HUES48 (cell line): ENCODE results near the gene SLC47A1.
"Not testable (repeated sequence)": the region's sequence is repeated elsewhere in the genome, so short reads cannot be mapped to it uniquely, and the experiment has no call there.

Experiments
- H3K27ac ChIP-seq: one replicate; pipeline ENCODE4 v1.7.0; 2013; ENCODE audit warnings: low read depth, low read length, inconsistent platforms
- H3K27me3 ChIP-seq: 2 replicates; pipeline ENCODE4 v1.6.1; 2013; ENCODE audit warnings: mild to moderate bottlenecking, low read length; ENCODE audit not compliant: control insufficient read depth, insufficient read depth
- H3K36me3 ChIP-seq: 2 replicates; pipeline ENCODE4 v1.6.1; 2013; ENCODE audit warnings: low read length; ENCODE audit not compliant: control insufficient read depth, insufficient read depth
- H3K4me1 ChIP-seq: 2 replicates; pipeline ENCODE4 v1.6.1; 2013; ENCODE audit warnings: mild to moderate bottlenecking, low read length; ENCODE audit not compliant: control insufficient read depth, insufficient read depth
- H3K4me3 ChIP-seq: 2 replicates; pipeline ENCODE4 v1.5.1; 2013; ENCODE audit warnings: mild to moderate bottlenecking, low read depth, low read length
- H3K9ac ChIP-seq: 2 replicates; pipeline ENCODE4 v1.6.1; 2013; ENCODE audit warnings: mild to moderate bottlenecking, low read depth, low read length, moderate library complexity
- H3K9me3 ChIP-seq: 2 replicates; pipeline ENCODE4 v1.6.1; 2013; ENCODE audit warnings: low read length; ENCODE audit not compliant: control insufficient read depth, insufficient read depth

Gene SLC47A1

DNA sequence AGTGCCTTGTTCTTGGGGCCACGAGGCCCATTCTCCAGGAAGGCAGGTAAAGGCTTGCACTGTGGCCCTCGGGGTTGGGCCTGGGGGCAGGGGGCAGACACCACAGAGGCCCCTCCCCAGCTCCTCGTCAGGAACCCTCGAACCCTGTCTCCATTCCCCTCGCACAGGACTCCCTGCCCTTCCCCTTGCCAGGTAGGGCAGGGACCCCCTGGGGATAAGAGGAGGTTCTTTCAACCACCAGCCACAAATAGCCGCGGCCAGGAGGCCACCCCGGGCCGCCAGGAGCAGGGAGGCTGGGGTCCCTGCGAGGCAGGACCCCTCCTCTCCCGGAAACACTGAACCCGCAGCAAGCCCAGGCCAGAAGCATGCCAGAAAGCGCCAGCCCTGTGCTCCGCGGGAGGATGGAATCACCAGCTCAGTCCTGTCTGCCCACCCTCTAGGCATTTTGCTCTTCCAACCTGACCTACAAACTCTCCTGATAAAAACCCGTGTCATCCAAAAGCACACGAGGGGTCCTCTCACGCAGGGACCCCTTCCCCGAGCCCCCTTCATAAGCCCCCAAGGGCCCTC lies 45.6 kb downstream of the SLC47A1 start:
- Histone ChIP-seq H3K9me3 (no peaks in the 10 kb centered on the region), H3K27me3 (peaks cover 9% of the 10 kb centered on the region), H3K36me3 (no peaks in the 10 kb centered on the region), H3K9ac (no peak overlapping the region), H3K4me1 (peaks cover 13% of the 10 kb centered on the region; the same call in 1 of the 2 replicates), H3K4me3 (peak overlapping the region; percentile 50), H3K27ac (no peak overlapping the region)

DNA sequence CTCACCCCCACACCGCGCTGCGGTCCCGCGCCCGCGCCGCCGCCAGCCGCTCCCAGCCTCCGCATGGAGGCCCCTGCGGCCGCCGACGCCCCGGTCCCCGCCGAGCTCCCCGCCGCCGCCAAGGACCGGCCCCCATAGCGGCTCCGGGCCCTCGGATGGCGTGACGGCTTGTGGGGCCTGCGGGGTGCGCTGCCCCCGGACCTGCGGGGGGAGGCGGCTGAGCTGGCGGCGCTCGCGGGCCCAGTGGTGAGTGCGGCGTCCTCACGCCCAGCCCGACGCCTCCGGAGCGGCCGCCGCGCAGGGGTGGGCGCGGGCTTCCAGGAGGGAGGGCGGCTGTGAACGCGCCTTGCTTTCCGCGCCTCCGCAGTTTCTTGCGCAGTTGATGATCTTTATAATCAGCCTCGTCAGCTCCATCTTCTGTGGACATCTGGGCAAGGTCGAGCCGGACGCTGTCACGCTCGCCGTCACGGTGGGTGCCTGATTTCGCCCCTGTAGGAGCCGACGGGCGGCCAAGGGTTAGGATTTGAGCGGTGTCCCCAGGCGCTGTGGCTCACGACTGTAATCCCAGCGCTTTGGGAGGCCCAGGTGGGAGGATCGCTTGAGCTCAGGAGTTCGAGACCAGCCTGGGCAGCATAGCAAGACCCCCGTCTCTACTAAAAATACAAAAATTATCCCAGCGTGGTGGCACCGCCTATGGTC lies 46.4 kb downstream of the SLC47A1 start:
- Histone ChIP-seq H3K4me3 (peak overlapping the region; percentile 48; the same call in 1 of the 2 replicates), H3K27ac (no peak overlapping the region)

DNA sequence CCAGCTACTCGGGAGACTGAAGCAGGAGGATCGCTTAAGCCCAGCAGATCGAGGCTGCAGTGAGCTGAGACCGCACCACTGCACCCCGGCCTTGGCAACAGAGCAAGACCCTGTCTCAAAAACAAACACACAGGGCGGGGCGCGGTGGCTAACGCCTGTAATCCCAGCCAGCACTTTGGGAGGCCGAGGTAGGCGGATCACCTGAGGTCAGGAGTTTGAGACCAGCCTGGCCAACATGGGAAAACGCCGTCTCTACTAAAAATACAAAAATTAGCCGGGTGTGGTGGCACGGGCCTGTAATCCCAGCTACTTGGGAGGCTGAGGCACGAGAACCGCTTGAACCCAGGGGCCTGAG lies 46.9 kb downstream of the SLC47A1 start:
- not testable (repeated sequence) for H3K9ac ChIP-seq, H3K27ac ChIP-seq, H3K27me3 ChIP-seq, H3K36me3 ChIP-seq, H3K9me3 ChIP-seq
- H3K4me3 ChIP-seq, result 0 out of 2 replicates have a peak overlapping the region, but pooled peaks have one; percentile 48
- H3K4me1 ChIP-seq, result peaks cover 11% of the 10 kb centered on the region; the same call in 1 of the 2 replicates

More for the DNA sequence above, 46.4 kb downstream of the SLC47A1 start:
- H3K4me1 ChIP-seq, result peaks cover 13% of the 10 kb centered on the region; the same call in 1 of the 2 replicates
- H3K9me3 ChIP-seq, result no peaks in the 10 kb centered on the region
- H3K36me3 ChIP-seq, result no peaks in the 10 kb centered on the region
- H3K9ac ChIP-seq, result no peak overlapping the region
- peaks cover 9% of the 10 kb centered on the region for H3K27me3 ChIP-seq

DNA sequence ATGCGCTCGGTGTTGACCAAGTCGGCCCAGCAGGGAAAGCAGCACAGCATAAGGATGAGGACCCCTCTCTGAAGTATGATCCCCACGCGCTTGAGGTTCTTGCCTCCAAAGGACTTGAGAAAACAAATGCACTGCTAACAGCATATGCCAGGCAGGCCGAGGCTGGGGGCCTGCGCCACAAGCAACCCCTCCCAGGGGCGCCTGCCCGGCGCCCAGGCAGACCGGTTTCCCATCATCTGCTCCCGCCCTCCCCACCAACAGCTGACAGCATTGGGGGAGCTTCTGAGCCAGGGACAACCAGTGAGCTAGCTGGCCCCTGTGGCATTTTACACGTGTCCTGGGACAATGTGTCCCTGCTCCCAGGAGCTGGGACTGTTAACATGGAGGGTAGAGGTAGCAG lies 48.5 kb downstream of the SLC47A1 start:
- H3K9ac ChIP-seq, H3K9me3 ChIP-seq, H3K4me3 ChIP-seq, H3K4me1 ChIP-seq, H3K27me3 ChIP-seq, H3K27ac ChIP-seq, H3K36me3 ChIP-seq: not testable (repeated sequence)

DNA sequence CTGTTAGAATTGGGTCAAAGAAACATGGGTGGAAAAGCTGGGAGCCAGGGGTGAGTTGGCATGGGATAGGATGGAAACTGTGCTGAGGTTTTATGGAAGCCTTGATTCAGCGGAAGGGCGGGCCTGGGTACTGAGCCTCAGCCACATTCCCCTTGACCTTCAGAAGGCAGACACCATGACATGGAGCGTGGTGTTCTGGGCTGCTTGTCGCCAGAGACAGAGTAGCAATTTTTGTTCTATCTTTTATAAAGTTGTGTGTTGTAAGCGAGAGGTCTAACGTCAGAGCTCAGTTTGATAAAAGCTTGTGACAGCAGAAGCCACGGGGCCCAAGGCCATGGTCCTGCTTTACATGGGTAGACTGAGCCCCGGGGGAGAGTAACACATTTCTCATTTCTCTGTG lies 50.2 kb downstream of the SLC47A1 start:
- no peaks in the 10 kb centered on the region for H3K4me1 ChIP-seq
- no peaks in the 10 kb centered on the region for H3K9me3 ChIP-seq
- H3K4me3 ChIP-seq, result no peak overlapping the region
- H3K9ac ChIP-seq, result no peak overlapping the region
- no peaks in the 10 kb centered on the region for H3K36me3 ChIP-seq
- H3K27me3 ChIP-seq, result peaks cover 9% of the 10 kb centered on the region
- H3K27ac ChIP-seq, result no peak overlapping the region

DNA sequence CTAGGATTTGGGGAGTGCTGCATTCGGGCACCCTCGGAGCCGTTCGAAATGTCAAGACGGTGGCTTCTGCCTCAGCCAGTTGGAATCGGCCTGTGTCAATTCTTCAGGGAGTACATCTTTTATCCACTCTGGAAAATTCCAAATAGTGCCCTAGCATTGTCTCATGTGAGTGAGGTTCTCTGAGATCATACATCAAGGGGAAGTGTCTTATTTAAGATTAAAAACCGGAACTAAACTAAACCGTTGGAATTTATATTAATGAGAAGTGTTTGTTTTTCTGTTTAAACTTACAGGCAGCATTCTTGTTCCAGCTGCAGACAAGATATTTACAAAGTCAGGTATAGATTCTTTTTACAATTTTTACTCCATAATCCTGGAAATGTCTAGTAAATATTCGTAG lies 56.8 kb downstream of the SLC47A1 start:
- Histone ChIP-seq H3K36me3 (no peaks in the 10 kb centered on the region), H3K9ac (no peak overlapping the region), H3K4me3 (no peak overlapping the region), H3K4me1 (no peaks in the 10 kb centered on the region), H3K27me3 (no peaks in the 10 kb centered on the region), H3K9me3 (no peaks in the 10 kb centered on the region), H3K27ac (no peak overlapping the region)

DNA sequence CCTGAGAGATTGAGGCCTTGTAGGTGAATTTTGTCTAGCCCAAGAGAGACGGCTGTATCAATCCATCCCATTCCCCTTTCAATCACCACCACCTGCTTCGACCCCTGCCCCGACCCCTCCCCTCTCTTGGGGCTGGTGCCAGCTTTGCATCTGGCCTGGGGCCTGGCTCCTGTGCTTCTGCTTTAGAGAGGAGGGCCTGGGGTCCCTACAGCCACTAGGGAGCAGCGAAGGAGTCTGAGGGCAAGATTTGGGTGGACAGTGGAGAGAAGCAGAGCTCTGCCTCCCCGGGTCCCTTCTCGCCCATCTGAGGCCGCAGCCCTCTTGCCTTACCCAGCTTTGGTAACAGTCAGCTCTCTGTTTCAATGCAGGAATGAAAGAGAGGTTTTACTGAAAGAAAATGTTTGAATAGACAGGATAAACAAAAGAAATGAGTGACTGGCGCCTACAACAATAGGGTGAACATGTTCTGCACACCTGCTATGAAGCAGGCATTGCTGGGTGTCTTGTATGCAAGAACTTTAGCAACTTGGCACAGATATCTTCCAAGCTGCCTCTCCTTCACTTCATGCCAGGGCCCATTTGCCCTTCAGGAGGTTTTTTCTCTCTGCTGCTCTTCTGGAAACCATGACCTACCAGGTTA lies 57.4 kb downstream of the SLC47A1 start:
- no peaks in the 10 kb centered on the region for H3K36me3 ChIP-seq
- H3K9ac ChIP-seq, result no peak overlapping the region
- no peaks in the 10 kb centered on the region for H3K27me3 ChIP-seq
- H3K27ac ChIP-seq, result no peak overlapping the region
- H3K4me1 ChIP-seq, result no peaks in the 10 kb centered on the region
- H3K4me3 ChIP-seq, result no peak overlapping the region
- H3K9me3 ChIP-seq, result no peaks in the 10 kb centered on the region

DNA sequence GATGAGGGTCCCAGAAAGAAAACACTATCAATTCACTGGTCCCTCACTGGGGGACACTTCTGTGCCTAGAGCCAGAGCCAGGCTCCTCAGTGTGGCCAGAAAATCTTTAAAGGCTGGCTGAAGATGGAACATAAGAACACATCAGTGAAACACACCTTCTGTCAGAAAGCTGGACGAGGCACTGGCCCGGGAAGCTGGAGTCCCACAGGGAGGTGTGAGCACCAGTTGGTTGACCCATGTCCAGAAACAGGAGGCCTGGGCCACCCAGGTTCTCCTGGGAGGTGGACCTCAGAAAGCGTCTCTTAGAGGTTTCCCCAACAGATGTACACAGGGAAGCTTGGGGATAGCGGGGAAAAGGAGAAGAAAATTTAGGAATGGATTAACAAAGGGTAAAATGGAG lies 58.7 kb downstream of the SLC47A1 start:
- no peaks in the 10 kb centered on the region for H3K36me3 ChIP-seq
- H3K9ac ChIP-seq, result no peak overlapping the region
- H3K9me3 ChIP-seq, result no peaks in the 10 kb centered on the region
- no peak overlapping the region for H3K4me3 ChIP-seq
- H3K27ac ChIP-seq, result no peak overlapping the region
- no peaks in the 10 kb centered on the region for H3K4me1 ChIP-seq
- H3K27me3 ChIP-seq, result no peaks in the 10 kb centered on the region

DNA sequence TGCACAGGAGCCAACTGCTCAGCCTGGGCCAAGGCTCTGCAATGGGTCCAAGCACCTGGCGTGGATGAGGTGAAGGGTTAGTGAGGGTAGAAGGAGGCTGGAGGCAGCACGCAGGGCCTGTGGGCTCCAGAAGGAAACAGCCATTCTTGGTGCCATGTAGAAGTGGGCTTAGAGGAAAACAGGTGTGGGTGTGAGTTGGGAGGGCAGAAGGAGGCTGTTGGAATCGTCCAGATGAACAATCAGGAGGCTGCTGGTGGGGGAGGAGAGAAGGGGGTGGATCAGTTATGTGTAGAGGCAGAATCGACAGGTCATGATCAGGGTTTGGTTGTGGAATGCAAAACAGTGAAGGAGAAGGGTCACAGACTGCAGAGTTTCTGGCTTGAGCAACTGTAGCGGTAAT lies 63.2 kb downstream of the SLC47A1 start:
- Histone ChIP-seq H3K36me3 (no peaks in the 10 kb centered on the region), H3K4me3 (no peak overlapping the region), H3K27ac (no peak overlapping the region), H3K9ac (no peak overlapping the region), H3K27me3 (no peaks in the 10 kb centered on the region), H3K9me3 (no peaks in the 10 kb centered on the region), H3K4me1 (no peaks in the 10 kb centered on the region)

DNA sequence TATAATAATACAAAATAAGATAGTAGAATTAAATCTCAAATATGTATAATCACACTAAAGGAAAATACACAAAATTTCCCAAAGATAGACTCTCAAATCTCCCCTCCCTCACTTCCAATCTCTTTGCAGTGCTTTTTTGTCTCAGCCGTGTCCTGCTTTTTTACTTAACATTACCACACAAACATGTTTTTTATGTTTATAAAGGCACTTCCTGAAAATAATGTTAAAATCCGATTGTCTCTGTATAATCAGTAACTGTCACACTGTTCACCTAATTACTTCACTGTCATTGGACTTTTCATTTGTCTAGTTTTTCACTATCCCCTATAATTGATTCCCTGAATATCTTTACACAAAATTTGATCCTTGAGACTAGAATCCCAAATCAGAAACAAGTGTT lies 76.7 kb downstream of the SLC47A1 start:
- H3K4me1 ChIP-seq, result no peaks in the 10 kb centered on the region
- no peaks in the 10 kb centered on the region for H3K36me3 ChIP-seq
- no peak overlapping the region for H3K9ac ChIP-seq
- no peak overlapping the region for H3K4me3 ChIP-seq
- no peaks in the 10 kb centered on the region for H3K27me3 ChIP-seq
- H3K27ac ChIP-seq, result no peak overlapping the region
- H3K9me3 ChIP-seq, result no peaks in the 10 kb centered on the region

DNA sequence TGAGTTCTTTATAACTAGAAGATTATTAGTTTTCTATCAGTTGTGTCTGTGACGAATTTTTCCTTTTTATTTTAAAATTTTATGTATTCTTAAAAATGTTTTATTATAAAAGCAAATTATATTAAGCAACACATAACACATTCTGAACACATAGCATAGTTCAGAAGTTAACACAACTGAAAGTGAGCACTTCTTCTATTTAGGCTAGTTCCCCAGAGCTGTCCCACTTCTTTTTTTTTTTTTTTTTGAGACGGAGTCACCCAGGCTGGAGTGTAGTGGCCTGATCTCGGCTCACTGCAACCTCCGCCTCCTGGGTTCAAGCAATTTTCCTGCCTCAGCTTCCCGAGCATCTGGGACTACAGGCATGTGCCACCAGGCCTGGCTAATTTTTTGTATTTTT lies 77.2 kb downstream of the SLC47A1 start:
- Histone ChIP-seq H3K9me3 (no peaks in the 10 kb centered on the region), H3K36me3 (no peaks in the 10 kb centered on the region), H3K4me3 (no peak overlapping the region), H3K4me1 (no peaks in the 10 kb centered on the region), H3K27ac (no peak overlapping the region), H3K9ac (no peak overlapping the region), H3K27me3 (no peaks in the 10 kb centered on the region)
